ENCODE data around the gene SCAANT1.

Gene SCAANT1

DNA sequence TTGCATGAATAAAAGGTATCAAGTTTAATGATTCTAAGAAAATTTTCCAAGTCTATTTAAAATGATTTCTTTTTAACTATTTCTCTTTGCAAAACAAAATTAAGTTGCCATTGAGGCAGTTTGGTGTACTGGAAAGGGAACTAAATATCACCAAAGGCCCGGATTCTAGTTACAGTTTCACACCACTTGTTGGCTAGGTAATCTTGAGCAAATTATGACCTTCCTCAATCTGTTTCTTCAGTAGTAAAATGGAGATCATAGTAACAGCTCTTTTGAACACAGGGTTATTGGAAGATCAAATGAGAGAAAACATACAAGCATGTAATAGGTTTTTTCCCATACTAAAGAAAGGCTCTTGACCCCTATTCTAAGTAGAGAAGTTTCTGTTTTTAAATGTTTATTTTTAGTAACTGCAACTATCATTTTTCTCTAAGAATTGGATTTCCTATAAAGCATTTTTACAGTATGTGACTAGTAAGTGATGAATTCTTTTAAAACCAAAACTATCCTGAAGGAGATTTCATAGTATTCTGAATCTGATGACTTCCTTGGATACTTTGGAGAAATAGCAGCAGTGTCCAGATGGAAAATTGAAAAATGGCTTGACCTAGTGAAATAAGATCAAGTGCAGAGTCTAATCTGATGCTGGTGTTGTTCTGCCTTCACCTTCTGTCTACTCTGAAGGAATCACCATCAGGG is 15.7 kb downstream of the SCAANT1 start:
- no peak for DNase-seq

DNA sequence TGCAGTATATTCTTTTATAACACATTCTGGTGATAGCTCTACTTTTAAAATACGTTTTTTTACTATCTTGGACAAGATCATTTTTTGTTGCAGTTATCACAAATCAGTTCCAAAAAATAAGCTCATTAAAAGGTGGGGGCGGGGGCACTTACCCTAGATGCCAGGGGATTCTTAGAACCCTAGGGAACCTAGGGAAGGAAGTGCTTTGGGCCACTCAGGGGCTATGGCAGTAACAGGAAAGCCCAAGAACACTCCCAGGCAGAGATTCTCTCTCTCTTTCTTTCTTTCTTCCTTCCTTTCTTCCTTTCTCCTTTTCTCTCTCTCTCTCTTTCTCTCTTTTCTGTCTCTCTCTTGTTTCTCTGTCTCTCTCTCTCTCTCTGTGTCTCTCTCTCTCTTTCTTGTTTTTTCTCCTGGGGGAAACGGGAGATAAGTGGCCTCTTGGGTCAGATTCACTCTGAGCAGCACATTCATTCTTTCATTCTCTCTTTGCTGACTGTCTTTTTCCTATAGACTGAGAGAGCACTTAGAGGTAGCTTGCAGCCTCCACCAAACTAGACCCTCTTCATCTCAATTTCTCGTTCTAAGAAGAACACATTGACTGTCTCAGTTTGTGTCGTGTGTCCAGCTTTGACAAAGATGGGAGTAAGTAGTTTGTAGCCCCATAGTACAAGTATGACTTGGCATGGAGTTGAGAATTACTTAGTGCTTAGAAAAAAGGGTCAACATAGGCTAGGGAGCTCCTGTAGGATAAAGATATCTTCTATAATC is 16.6 kb downstream of the SCAANT1 start:
- DNase-seq, result no peak

DNA sequence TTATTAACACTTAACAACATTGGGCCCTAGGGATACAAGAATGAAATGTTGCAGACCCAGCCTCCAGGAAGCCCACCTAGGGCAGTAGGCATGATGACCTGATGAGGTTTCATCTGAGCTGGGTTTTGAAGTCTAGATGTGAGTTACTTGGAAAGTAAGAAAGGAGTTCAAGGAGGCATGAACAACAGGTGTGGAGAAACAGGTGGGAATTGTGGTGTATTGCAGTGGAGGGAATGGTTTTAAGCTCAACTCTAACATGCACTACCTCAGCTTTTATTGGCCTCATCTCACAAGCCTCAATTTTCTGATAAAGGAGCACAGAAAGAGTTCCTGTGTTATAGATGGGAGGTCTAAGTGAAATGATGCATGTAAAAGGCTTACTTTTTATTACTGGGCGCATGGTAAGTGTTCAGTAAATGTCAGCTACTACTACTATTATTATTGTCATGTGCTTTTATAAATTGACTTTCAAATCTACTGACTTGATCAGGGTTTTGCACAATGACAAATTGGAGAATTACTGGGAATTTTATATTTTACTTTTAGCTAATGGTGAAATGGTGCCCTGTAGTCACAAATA is 19.3 kb downstream of the SCAANT1 start:
- no peak for DNase-seq

DNA sequence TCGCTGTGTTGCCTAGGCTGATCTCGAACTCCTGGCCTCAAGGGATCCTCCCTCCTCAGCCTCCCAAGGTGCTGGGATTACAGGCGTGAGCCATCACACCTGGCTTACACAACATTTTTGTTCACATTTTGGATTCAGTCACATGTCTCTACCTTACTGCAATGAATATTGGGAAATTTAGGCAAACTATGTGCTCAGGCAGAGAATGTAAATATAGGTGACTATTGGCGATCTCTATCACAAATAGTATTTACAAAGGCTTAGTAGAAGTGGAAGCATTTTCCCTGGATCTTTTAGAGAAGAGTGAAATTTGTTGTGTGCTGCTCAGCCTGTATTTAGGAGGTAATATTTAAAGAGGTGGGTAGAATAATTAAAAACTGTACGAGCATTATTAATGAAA is 20.7 kb downstream of the SCAANT1 start:
- no peak for DNase-seq

DNA sequence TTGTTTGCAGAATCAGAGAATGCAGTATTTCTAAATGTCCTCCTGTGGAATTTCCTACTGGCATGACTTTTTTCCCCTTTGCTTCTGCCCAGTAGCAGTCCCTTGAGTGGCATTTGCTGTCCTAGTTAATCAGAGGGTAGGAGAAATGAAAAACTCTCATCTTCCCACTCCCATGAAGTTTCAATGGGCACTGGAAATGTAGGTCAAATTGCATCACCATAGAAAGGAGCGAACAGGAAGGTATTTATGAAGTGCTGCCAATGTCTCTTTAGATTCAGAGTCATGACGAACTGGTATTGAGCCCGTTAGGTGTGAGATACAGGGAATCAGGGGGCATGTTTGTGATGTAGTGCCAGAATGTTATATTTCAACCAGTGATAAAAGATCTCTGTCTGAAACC is 25.3 kb downstream of the SCAANT1 start:
- DNase-seq, result no peak

DNA sequence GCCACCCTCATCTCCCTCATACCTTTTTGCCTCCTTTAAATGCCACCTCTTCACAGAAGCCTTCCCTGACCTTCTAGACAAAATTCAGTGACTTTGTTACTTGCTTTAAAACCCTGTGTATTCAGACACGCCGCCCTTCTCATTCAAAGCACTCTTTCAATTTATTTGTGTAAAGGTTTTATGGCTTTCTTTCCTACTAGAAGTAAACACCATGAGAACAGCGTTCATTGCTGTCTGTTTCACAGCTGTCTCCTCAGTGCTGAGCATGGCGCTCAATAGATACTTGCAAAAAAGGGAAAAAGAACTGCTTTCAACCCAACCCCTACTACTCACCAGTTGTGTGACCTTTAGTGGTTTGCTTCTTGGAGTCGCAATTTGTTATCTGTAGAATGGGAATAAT is 31.5 kb downstream of the SCAANT1 start:
- DNase-seq, result no peak

DNA sequence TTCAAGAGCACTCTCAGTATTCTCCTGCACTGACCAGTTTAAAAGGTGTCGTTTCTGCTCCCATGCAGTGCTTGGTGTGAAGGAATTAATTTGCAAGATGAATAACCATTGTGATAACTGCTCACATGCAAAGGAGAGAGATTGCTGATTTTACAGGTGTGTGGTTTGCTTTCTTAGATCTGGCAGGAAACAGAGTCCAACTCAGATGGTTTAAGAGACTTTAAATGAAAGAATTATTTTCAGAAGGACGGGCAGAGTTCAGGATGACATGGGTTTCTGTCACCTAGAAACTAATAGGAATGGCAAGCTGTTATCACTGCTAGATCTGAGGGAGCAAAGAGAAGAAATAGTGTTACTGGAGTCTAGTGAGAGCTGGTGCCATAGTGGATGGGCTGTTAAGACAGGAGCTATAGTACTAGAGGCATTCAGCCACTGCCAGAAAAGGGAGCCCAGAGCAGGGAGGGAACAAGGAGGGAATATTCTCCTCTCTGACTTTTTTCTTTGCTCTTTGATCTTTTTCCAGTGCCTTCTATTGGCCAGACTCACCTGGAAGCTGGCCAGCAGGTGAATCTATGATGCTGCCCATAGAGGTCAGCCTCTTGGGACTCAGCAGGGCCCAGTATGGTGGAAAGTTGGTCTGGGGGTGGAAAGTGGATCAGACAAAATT is 33.7 kb downstream of the SCAANT1 start:
- DNase-seq, result no peak

DNA sequence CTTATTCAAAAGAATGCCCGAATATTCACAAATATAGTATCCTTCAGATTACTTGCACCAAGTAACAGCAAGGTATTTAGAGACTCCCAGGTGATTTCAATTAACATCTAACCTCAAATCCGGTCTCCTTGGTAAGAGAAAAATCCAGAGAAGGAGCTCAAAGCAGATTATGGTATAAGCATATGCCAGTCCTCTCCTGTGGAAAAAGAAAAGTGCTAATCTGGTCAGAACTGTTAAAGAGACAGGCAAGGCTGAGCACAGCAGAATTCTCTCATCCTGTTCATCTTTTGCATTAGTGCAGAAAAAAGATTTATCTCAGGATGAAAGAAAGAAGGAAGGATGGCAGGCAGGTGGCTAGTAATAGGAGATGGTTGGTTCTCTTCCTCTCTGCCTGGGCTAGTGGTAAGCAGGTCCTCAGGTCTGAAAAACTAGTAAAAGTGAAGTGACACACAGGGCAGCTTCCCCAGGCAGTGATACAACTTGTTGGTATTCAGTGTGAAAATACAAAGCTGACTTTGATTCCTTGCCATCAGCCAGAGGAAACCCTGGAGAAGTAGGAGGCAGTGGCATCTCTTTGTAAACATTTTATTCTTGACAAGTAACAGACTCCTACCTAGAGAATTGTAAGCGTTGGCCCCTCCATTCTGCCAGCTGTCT is 34.3 kb downstream of the SCAANT1 start:
- DNase-seq, result no peak

DNA sequence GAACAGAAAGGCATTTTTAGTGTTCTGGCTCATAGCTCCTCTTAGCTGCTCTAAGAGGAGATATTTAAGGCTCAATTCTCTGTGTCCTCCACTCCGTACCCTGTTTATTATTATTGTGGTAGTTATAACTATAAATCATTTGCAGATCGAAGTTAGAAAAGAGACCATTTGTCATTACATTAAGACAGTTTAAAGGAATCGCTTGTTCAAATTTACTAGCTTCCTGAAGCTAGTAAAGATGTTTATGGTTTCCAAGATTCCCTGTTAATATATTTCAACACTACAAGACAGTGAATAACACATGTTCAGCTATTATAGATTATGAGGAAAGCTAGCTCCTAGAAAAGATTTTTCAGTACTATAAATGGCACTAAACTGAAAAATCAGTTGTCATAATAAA is 35.9 kb downstream of the SCAANT1 start:
- DNase-seq, result no peak

DNA sequence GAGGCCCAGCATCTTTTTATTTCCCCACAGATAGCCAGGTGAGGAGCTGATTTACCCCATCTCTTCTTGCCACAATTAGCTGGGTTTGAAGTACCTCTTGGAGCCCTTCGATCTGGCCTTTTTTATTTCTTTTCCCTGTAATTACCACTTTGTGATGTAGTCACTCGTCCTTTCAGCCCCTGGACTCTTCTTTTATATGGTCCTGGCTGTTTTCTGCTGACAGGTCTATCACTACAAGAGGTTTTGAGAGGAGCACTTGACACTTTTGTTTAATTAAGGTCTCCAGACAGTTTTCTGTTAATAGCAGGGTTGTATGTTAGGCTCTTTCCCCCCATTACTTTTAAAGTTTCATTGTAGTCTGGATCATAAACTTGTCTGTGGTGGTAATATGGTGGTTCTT is 36.7 kb downstream of the SCAANT1 start:
- DNase-seq, result no peak

DNA sequence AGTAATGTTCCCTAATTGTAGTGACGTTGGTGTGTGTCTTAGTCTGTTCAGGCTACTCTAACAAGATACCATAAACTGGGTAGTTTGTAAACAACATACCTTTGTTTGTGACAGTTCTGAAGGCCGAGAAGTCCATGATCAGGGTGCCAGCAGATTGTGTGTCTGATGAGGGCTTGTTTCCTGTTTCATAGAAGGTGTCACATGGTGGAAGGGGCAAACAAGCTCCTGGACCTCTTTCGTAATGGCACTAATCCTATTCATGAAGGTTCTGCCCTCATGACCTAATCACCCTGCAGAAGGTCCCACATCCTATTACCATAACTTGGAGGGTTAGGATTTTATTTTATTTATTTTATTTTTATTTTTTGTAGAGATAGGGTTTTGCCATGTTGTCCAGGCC is 37.4 kb downstream of the SCAANT1 start:
- DNase-seq, result no peak

DNA sequence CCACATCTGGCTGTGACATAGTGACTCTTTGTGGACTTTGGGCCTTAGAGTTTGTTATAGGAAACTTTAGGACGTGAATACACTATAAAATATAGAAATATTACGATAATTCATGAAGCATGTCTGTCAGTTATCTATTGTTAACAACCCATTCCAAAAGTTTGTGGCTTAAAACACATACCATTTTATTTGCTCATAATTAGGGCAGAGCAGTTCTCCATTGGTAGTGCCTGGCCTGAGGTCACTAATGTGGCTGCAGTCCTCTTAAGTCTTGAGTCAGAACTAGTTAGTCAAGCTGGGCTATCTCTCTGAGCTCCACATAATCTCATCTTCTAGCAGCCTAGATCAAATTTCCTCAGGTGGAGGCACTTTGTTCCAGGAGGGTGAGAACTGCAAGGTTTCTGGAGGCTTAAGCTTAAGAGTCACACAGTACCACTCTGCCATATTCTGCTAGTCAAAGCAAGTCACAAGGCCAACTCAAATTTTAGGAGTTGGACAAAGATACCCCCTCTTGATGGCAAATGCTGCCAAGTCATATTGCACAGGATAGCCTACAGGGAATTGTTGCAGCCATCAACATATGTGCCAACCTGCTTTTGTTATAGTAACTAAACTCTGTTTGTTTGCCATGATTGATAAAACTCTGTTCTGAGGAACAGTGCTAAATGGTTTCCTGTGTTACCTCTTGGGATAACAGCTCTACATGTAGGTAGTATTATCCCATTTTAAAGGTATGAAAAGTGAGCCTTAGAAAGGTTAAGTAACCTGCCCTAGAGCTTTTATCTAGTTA is 39.9 kb downstream of the SCAANT1 start:
- no peak for DNase-seq

DNA sequence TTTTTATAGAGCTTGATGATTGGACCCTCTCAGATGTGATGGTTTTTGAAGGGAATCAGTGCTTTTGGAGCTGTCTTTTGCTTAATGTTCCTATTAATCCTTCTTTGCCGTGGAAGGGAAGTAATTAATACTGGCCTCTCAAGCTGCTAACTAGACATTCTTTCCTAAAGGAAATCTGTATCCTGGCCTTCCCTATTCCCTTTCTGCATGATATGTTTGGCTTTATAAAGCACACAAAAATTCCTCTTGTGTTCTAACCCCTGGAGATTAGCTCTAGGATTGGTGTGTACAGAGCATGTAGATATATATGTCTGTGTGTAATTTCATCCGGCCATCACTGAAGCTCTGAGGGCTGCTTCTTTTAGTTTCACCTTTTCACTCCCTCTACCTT is 41.6 kb downstream of the SCAANT1 start:
- DNase-seq, result no peak

DNA sequence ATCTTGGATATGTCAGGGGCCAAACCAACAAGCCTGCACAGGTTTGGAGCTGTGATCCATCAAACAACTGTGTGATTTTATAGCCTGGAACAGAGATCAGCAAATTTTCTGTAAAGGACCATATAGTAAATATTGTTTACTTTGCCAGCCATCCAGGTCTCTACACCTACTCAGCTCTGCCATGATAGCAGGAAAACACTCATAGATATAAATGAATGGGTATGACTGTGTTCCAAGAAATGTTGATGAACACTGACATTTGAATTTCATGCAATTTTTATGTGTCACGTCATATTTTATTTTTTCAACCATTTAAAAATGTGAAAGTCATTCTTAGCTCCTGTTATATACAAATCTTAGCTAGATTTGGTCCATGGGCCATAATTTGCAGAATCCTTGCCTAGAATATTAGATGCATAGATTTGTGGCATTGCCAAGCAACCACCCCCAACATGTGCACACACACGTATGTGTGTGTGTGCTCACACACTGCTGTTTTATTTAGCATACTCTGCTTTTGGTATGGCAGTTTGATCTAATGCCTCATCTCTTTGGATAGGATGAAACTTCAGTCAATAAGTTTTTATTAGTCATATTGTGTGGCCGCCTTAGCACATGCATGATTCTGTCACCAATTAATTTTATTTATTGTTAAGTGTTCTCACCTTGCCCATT is 42.1 kb downstream of the SCAANT1 start:
- DNase-seq, result no peak

DNA sequence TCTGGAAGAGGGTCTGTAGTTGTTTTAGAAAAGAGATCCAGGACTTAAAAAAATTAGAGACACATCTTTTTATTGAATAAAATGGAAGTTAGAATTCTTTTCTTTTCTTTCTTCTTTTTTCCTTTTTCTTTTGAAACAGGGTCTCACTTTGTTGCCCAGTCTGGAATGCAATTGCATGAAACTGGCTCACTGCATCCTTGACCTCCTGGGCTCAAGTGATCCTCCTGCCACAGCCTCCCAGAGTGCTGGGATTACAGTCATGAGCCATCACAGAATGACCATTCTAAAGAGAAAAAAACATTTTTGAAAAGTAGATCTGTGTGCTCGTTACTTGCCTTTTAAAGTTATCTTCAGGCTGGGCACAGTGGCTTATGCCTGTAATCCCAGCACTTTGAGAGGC is 45.0 kb downstream of the SCAANT1 start:
- no peak for DNase-seq

DNA sequence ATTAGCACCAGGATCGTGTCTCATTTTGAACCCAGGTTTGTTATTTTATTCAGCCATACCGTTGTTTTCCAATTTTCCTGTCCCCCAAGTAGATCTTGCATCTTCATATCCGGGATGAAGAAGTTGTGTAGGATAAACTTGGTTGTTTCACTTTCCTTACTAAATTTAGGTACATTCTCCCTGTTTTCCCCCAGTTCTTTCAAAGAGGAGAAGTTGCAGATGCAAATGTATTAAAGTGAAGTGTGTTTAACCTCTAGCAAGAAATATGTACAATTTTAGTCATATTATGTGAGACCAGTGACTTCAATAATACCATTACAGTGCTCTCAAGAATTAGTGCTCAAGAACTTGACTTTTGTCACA is 47.2 kb downstream of the SCAANT1 start:
- DNase-seq, result no peak

DNA sequence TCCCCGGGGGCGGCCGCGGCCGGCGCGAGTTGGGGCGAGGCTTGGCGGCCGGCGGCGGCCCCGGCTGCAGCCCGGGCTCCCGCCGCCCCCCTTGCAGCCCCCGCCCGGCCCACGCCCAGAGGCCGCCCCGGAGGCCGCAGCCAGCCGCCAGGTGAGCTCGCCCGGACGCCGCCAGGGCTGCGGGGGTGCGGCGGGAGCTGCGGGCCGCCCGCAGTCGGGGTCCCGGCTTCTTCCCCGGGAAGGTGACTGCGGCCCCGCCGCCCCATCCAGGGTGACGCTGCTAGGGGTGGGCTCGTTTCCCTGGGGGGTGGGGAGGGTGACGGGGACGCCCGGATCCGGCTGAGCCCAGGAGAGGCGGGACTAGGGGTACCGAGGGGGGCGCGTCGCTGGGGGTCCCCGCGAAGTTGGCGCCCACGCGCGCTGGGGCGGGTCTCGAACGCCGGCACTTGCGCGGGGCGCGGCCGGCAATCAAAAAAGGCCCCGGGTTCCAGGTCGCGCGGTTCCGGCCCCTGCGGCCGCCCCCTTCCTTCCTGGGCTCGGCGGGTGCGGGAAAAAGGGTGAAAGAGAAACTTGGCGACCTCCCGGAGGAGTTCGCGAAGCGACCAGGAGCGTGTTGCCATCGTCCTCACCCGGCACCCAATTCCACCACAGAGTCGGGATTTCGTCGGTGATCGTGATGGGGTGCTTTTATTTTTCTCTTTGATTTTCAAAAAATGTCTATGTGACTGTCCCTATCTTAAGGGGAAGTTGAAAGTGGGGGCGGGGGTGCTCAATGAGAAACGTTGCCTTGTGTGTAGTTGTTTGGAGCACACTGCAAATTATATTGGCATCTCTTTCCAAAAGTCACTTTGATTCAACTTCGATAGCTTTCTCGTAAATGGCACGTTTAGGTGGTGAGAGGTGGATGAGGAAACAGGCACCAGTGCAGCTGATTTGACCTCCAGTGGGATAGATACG is 47.9 kb downstream of the SCAANT1 start:
- DNase-seq, result no peak

DNA sequence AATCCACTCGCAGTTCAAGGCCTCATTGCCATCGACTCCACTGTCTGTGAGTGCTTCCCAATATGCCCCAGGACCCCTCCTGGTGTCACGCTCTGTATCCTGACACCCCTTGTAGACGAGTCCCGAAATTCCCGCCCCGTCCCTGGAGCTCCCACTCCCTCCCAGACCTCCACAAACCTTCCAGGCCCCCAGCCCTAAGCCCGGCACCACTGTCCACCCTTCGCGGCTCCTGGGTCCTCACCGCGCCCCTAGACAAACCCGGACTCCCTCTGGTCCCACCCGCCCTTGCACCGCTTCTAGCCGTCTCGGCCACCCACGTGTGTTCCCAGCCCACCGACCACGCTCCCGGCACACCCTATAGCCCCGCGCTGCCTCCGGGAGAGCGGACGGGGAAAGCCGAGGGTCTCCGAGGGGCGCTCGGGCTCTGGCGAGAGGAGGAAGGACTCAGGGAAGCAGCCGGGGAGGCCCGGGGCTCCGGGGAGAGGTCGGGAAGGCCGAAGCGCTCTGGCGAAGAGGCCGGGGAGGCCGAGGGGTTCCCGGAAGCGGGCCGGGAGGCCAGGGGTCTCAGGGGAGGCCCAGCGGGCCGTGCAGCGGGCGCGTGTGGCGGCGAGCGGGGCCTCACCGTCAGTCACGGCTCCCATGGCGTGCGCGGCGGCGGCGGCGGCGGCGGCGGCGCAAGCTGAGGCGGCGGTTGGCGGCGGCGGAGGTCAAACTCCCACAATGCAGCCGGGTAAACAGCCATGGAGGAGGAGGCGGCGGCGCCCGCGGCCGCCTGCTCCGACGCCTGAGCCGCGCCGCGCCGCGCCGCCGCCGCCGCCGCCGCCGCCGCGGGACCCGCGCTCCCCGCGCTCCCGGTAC is 48.8 kb downstream of the SCAANT1 start, which contains the start of the genes ATXN7 and THOC7:
TSS of gene ATXN7 (plus strand) at position 718 of the 858 bp plus-strand sequence. CDS start 48,732 bp downstream, outside the sequence.
TSS of gene THOC7 (minus strand) at position 656 of the 858 bp plus-strand sequence. CDS start at position 641, 15 bp downstream.
- DNase-seq, result peak; percentile 11

DNA sequence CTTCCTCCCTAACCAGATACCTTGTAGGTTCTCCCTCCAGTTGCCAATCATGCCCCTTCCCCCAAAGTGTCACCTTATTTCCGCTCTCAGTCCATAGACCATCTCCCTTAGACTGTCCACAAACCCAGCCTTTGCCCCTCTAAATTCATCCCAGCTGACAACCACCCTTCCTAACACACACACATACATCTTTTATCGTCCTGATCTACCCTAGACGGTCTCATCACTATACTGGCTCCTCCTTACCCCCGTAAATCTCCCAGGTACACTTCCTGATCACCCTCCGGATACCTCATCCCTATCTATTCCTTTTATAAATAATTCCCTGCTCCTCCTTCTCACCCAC is 49.4 kb downstream of the SCAANT1 start:
- no peak for DNase-seq

All from COR-L47 (cell line).